GM18858 (cell line): Measurements from ENCODE around the gene ZMYND15.

Source experiments
- ATAC-seq: cut with Tn5 transposase; IDR thresholded peaks from one replicate; pipeline ENCODE4 v1.9.1; 2021; ENCODE audit not compliant: unreplicated experiment

The ZMYND15 gene

GRCh38 chr17:4742133-4742532 is 2.5 kb downstream of the ZMYND15 start:
- no peak for ATAC-seq

GRCh38 chr17:4742629-4743028 is 3.0 kb downstream of the ZMYND15 start:
- no peak for ATAC-seq

- no peak for ATAC-seq
Observed at GRCh38 chr17:4743216-4743615, 3.6 kb downstream of the ZMYND15 start.

- ATAC-seq, result no peak
Observed at GRCh38 chr17:4743898-4744297, 4.3 kb downstream of the ZMYND15 start.

- ATAC-seq, result no peak
Observed at GRCh38 chr17:4744999-4745969, 5.7 kb downstream of the ZMYND15 start.

- no peak for ATAC-seq
Observed at GRCh38 chr17:4747847-4748246, 8.2 kb downstream of the ZMYND15 start.

GRCh38 chr17:4748686-4749085 is 9.1 kb downstream of the ZMYND15 start:
- no peak for ATAC-seq

GRCh38 chr17:4750606-4751005 is 11.0 kb downstream of the ZMYND15 start:
- ATAC-seq, result no peak

GRCh38 chr17:4751932-4752331 is 12.3 kb downstream of the ZMYND15 start:
- no peak for ATAC-seq

GRCh38 chr17:4753392-4753791 is 13.8 kb downstream of the ZMYND15 start:
- ATAC-seq, result no peak

- ATAC-seq, result no peak
Observed at GRCh38 chr17:4759776-4760236, 20.2 kb downstream of the ZMYND15 start.

GRCh38 chr17:4764595-4764994 is 25.0 kb downstream of the ZMYND15 start:
- ATAC-seq, result no peak

- no peak for ATAC-seq
Observed at GRCh38 chr17:4766201-4766600, 26.6 kb downstream of the ZMYND15 start.

- ATAC-seq, result no peak
Observed at GRCh38 chr17:4766723-4767122, 27.1 kb downstream of the ZMYND15 start.

- ATAC-seq, result no peak
Observed at GRCh38 chr17:4768298-4768697, 28.7 kb downstream of the ZMYND15 start.

- no peak for ATAC-seq
Observed at GRCh38 chr17:4769628-4770027, 30.0 kb downstream of the ZMYND15 start.

- ATAC-seq, result no peak
Observed at GRCh38 chr17:4771519-4772234, 32.0 kb downstream of the ZMYND15 start, which contains the start of gene TM4SF5. TM4SF5 (plus strand) TSS chr17:4771886; CDS start chr17:4771923, 37 bp downstream.

GRCh38 chr17:4772235-4772613 is 32.6 kb downstream of the ZMYND15 start:
- no peak for ATAC-seq

GRCh38 chr17:4777969-4778760 is 38.5 kb downstream of the ZMYND15 start:
- no peak for ATAC-seq

GRCh38 chr17:4780325-4780955 is 40.8 kb downstream of the ZMYND15 start:
- ATAC-seq, result no peak

GRCh38 chr17:4782652-4783051 is 43.0 kb downstream of the ZMYND15 start:
- ATAC-seq, result no peak
